Heart left ventricle (tissue), 13 donors: Measurements from ENCODE around the gene MVB12B.

ENCODE experiments used
- CTCF ChIP-seq, 12 donors: fragments of 200-600 bp; sonication (generic) in 4 of 12; IDR thresholded peaks; one replicate each; pipeline versions ENCODE4 v1.5.0 to v1.8.0; 2018 to 2022; ENCODE audit warnings: antibody characterized with exemption in 12 of 12, mild to moderate bottlenecking in 5 of 12
- POLR2A ChIP-seq, 2 donors: fragments of 450-650 bp; IDR thresholded peaks; one replicate each; pipeline ENCODE4 v1.6.1; 2017; ENCODE audit warnings: antibody characterized with exemption in 2 of 2, mild to moderate bottlenecking in 2 of 2, moderate library complexity in 2 of 2
- donor health status: ischemic (EF 13 %, LVEDD 7.1; RV severe dilation, severe dysfunction).
- donor health status: DM: no; HTN: yes; CAD: no.
- donor health status: DM: no; HTN: no; CAD: no.
- donor health status: ischemic (EF 25% LVEDD 6.9; RV normal size, moderate dysfunction).
- donor health status: ischemic (EF 25% LVEDD 5.7; RV mildly dilated, moderate dysfunction).
- donor health status: ischemic (EF 35%, LVEDD 5.7; RV mildly dilated, moderate dysfunction).
- donor health status: nonischemic (EF 11% LVEDD 7.7; RV severe dilation, severe dysfunction).
- donor health status: DM: yes; HTN: yes; CAD: no.
- donor health status: PGD.
- donor health status: ischemic (EF 29% LVEDD 5.4; RV normal size, mild dysfunction).
- donor health status: nonischemic (EF 23%, LVEDD 6.1; RV moderate dilation, normal function).

- no peak for TF ChIP-seq CTCF (IDR thresholded peaks at IDR 0.05)
- TF ChIP-seq POLR2A (IDR thresholded peaks at IDR 0.05): no peak
Observed at GRCh38 chr9:126521551-126521950, 194.9 kb downstream of the MVB12B start.
